Measurements from ENCODE around the gene NAV1. TPM values are rescaled to one million over a fixed set of nuclear protein-coding genes. Genes with fewer than 3 reads are reported as not detected.
A peak's percentile ranks its signal among the peaks of the same experiment; 100 is the strongest.

The NAV1 gene
- total RNA-seq, 1 experiment from 2014 or later = 45.3 TPM

GRCh38 chr1:201537028-201537427 is 1.9 kb upstream of the NAV1 start:
- POLR2A ChIA-PET (ENCODE audit: unreplicated experiment) = no interaction called here

GRCh38 chr1:201537467-201537866 is 1.5 kb upstream of the NAV1 start:
- H4K20me1 ChIP-seq (ENCODE audit: insufficient read depth) = no peaks in the 10 kb centered on the region
- H3K9me3 ChIP-seq (ENCODE audit: insufficient read depth, low read depth) = no peaks in the 10 kb centered on the region
- intact Hi-C loops (cut with micrococcal nuclease; ENCODE audit: unreplicated experiment) = no loop called here
- no peak overlapping the region for H3K27ac ChIP-seq
- no peak for DNase-seq
- no TSS peak for BruUV-seq (replicated peaks)
- peaks cover 50% of the 10 kb centered on the region for H3K4me1 ChIP-seq (replicated peaks; ENCODE audit: insufficient read depth)
- peaks cover 26% of the 10 kb centered on the region; the same call in 1 of the 2 replicates for H3F3A ChIP-seq (ENCODE audit: insufficient read depth, low read depth)
- no peak overlapping the region for H3K4me2 ChIP-seq
- TF ChIP-seq CTCF (conservative IDR thresholded peaks at IDR 0.05) = no peak
- no peaks in the 10 kb centered on the region for H3K27me3 ChIP-seq (ENCODE audit: insufficient read depth, low read depth)
- no peaks in the 10 kb centered on the region for H3K36me3 ChIP-seq (ENCODE audit: low read depth)
- CTCF ChIA-PET = no interaction called here
- no peaks in the 10 kb centered on the region for H3K9me2 ChIP-seq (ENCODE audit: insufficient read depth)
- H3K79me2 ChIP-seq (ENCODE audit: low read depth) = no peaks in the 10 kb centered on the region
- no peak overlapping the region for H3K4me3 ChIP-seq
- POLR2A ChIA-PET (ENCODE audit: unreplicated experiment) = no interaction called here
- no peak overlapping the region for H2AFZ ChIP-seq

More at GRCh38 chr1:201537028-201537427, 1.9 kb upstream of the NAV1 start:
- Histone ChIP-seq H3K4me2 (peak overlapping the region; percentile 28), H3K4me3 (no peak overlapping the region), H3K9me3 (ENCODE audit: insufficient read depth, low read depth) (no peaks in the 10 kb centered on the region), H3K4me1 (replicated peaks; ENCODE audit: insufficient read depth) (peaks cover 50% of the 10 kb centered on the region), H3K27ac (no peak overlapping the region), H2AFZ (no peak overlapping the region), H3K36me3 (ENCODE audit: low read depth) (no peaks in the 10 kb centered on the region), H3K27me3 (ENCODE audit: insufficient read depth, low read depth) (no peaks in the 10 kb centered on the region), H4K20me1 (ENCODE audit: insufficient read depth) (no peaks in the 10 kb centered on the region), H3K79me2 (ENCODE audit: low read depth) (no peaks in the 10 kb centered on the region), H3K9me2 (ENCODE audit: insufficient read depth) (no peaks in the 10 kb centered on the region), H3F3A (ENCODE audit: insufficient read depth, low read depth) (peaks cover 26% of the 10 kb centered on the region; the same call in 1 of the 2 replicates)
- BruUV-seq (replicated peaks) = no TSS peak
- CTCF ChIA-PET = no interaction called here
- TF ChIP-seq CTCF (conservative IDR thresholded peaks at IDR 0.05) (no peak), EZH2 (IDR thresholded peaks at IDR 0.05; ENCODE audit: low read depth) (no peak)
- no peak for DNase-seq
- intact Hi-C loops (cut with micrococcal nuclease; ENCODE audit: unreplicated experiment) = no loop called here

GRCh38 chr1:201537891-201538611 is 876 bp upstream of the NAV1 start:
- peaks cover 50% of the 10 kb centered on the region for H3K4me1 ChIP-seq (replicated peaks; ENCODE audit: insufficient read depth)
- CTCF ChIA-PET = interaction anchor here (0.6 kb wide), 2 partner anchors 26 to 255 kb away, joined by 3 read pairs; no protein-coding TSS in a partner anchor
- intact Hi-C loops (cut with micrococcal nuclease; ENCODE audit: unreplicated experiment) = no loop called here
- H3K9me2 ChIP-seq (ENCODE audit: insufficient read depth) = no peaks in the 10 kb centered on the region
- POLR2A ChIA-PET (ENCODE audit: unreplicated experiment) = interaction anchor here (0.6 kb wide), 1 partner anchor 204 kb away, joined by 4 read pairs; no protein-coding TSS in a partner anchor
- H4K20me1 ChIP-seq (ENCODE audit: insufficient read depth) = no peaks in the 10 kb centered on the region
- no peaks in the 10 kb centered on the region for H3K27me3 ChIP-seq (ENCODE audit: insufficient read depth, low read depth)
- peak overlapping the region; percentile 87 for H2AFZ ChIP-seq
- H3F3A ChIP-seq (ENCODE audit: insufficient read depth, low read depth) = peaks cover 26% of the 10 kb centered on the region; the same call in 1 of the 2 replicates
- TSS peak; percentile 21 for BruUV-seq (replicated peaks)
- H3K4me3 ChIP-seq = peak overlapping the region; percentile 81
- no peaks in the 10 kb centered on the region for H3K79me2 ChIP-seq (ENCODE audit: low read depth)
- no peak overlapping the region for H3K27ac ChIP-seq
- TF ChIP-seq CTCF (conservative IDR thresholded peaks at IDR 0.05) = no peak
- H3K9me3 ChIP-seq (ENCODE audit: insufficient read depth, low read depth) = no peaks in the 10 kb centered on the region; the same call in 1 of the 2 replicates
- H3K4me2 ChIP-seq = peak overlapping the region; percentile 86
- no peak for DNase-seq
- no peaks in the 10 kb centered on the region for H3K36me3 ChIP-seq (ENCODE audit: low read depth)
